Endothelial cell of umbilical vein (primary cell): Measurements from ENCODE around the gene IL3RA. TPM values are rescaled to one million over a fixed set of nuclear protein-coding genes. Genes with fewer than 3 reads are reported as not detected.

ENCODE experiments used
- BruUV-seq: library from RNA; stranded (reverse); fragments of 400-500 nt; replicated peaks from 2 replicates; lab custom pipeline; 2021; lab: Mats Ljungman, UMichigan
- CTCF ChIA-PET: fragments of 300-600, 350-600 bp; sonication (Branson Sonifier 250); formaldehyde crosslinking; loops from one replicate; lab custom pipeline; 2021; ENCODE audit warnings: antibody characterized with exemption, inconsistent platforms; lab: Charles Lee
- POLR2A ChIA-PET: fragments of 300-600, 350-600 bp; sonication (Branson Sonifier 250); formaldehyde crosslinking; loops from one replicate; lab custom pipeline; 2021; ENCODE audit warnings: antibody characterized with exemption, inconsistent platforms; lab: Charles Lee
- DNase-seq: peaks from one replicate; pipeline ENCODE4 v3.0.0-alpha.2; 2011; ENCODE audit warnings: low read depth, low spot score
- FAIRE-seq: peaks from 2 replicates; lab custom pipeline; 2011; peaks lifted over from hg19 to GRCh38; lab: Jason Lieb, UNC
- H2AFZ ChIP-seq: 2 replicates; pipeline ENCODE4 v1.6.0; 2012; ENCODE audit warnings: low read depth, low read length, control low read depth, inconsistent platforms
- H3K27ac ChIP-seq: 2 replicates; pipeline ENCODE4 v1.5.1; 2011; ENCODE audit warnings: low read depth, mild to moderate bottlenecking, control low read depth, low read length, moderate library complexity; ENCODE audit not compliant: insufficient read depth
- H3K27me3 ChIP-seq, 2 experiments: 2 replicates each; pipeline versions ENCODE4 v1.6.0 to v1.6.1; 2011; ENCODE audit warnings: low read length in 2 of 2, mixed read lengths in 1 of 2; ENCODE audit not compliant: control insufficient read depth in 2 of 2, insufficient read depth in 2 of 2
- H3K36me3 ChIP-seq, 2 experiments: 2 replicates in 1 of 2; 3 replicates in 1 of 2; pipeline ENCODE4 v1.5.1; 2011; ENCODE audit warnings: low read length in 2 of 2, mild to moderate bottlenecking in 1 of 2, moderate library complexity in 1 of 2; ENCODE audit not compliant: control insufficient read depth in 2 of 2, insufficient read depth in 2 of 2; ENCODE audit errors: extremely low read depth in 1 of 2
- H3K4me1 ChIP-seq: 3 replicates; pipeline ENCODE4 v1.5.1; 2011; ENCODE audit warnings: mild to moderate bottlenecking, low read length; ENCODE audit not compliant: control insufficient read depth, insufficient read depth; ENCODE audit errors: extremely low read depth
- H3K4me2 ChIP-seq: 2 replicates; pipeline ENCODE4 v1.6.1; 2011; ENCODE audit warnings: low read length, control low read depth, mixed read lengths; ENCODE audit not compliant: insufficient read depth
- H3K4me3 ChIP-seq, 3 experiments: fragments of 200-600 bp in 1 of 3; sonication (generic), shearing (Covaris generic) in 1 of 3; replicated peaks in 1 of 3; 2 replicates each; pipeline ENCODE4 v1.5.1; 2011 to 2016; ENCODE audit warnings: control low read depth in 3 of 3, low read length in 3 of 3, mild to moderate bottlenecking in 2 of 3, inconsistent platforms in 1 of 3, low read depth in 1 of 3, moderate library complexity in 1 of 3; ENCODE audit not compliant: insufficient read depth in 1 of 3
- H3K79me2 ChIP-seq: 2 replicates; pipeline ENCODE4 v1.6.0; 2012; ENCODE audit warnings: low read length, inconsistent platforms; ENCODE audit not compliant: control insufficient read depth, insufficient read depth
- H3K9ac ChIP-seq: replicated peaks from 2 replicates; pipeline ENCODE3; 2011; ENCODE audit warnings: low read length, control low read depth; ENCODE audit not compliant: insufficient read depth; ENCODE audit errors: extremely low read depth
- H3K9me1 ChIP-seq: replicated peaks from 3 replicates; pipeline ENCODE4 v1.6.0; 2011; ENCODE audit warnings: mild to moderate bottlenecking, low read length; ENCODE audit not compliant: control insufficient read depth, insufficient read depth; ENCODE audit errors: extremely low read depth
- H3K9me3 ChIP-seq: replicated peaks from 2 replicates; pipeline ENCODE4 v1.5.1; 2012; ENCODE audit warnings: low read length, inconsistent platforms; ENCODE audit not compliant: control insufficient read depth, insufficient read depth
- H4K20me1 ChIP-seq: replicated peaks from 2 replicates; pipeline ENCODE3; 2011; ENCODE audit warnings: mild to moderate bottlenecking, low read length; ENCODE audit not compliant: control insufficient read depth, insufficient read depth; ENCODE audit errors: extremely low read depth
- CTCF ChIP-seq, 2 donors: IDR thresholded peaks; 1 replicate in 1 of 2; 2 replicates in 1 of 2; pipeline ENCODE4 v1.5.1; 2011; ENCODE audit warnings: low read length in 2 of 2, mild to moderate bottlenecking in 2 of 2, moderate library complexity in 2 of 2, control low read depth in 1 of 2, inconsistent platforms in 1 of 2, low read depth in 1 of 2; ENCODE audit not compliant: insufficient read depth in 1 of 2; ENCODE audit errors: extremely low read depth in 1 of 2
- FOS ChIP-seq: IDR thresholded peaks from 2 replicates; pipeline ENCODE4 v1.6.1; 2011; ENCODE audit warnings: mild to moderate bottlenecking, low read length, moderate library complexity, borderline replicate concordance; ENCODE audit not compliant: insufficient read depth
- GATA2 ChIP-seq: IDR thresholded peaks from 2 replicates; pipeline ENCODE4 v1.7.0; 2011; ENCODE audit warnings: low read depth, mild to moderate bottlenecking, moderate library complexity, mixed read lengths, low read length; ENCODE audit not compliant: insufficient read length, insufficient read depth
- MAX ChIP-seq: IDR thresholded peaks from 2 replicates; pipeline ENCODE4 v1.6.1; 2011; ENCODE audit not compliant: insufficient read depth, insufficient read length
- MYC ChIP-seq: IDR thresholded peaks from one replicate; pipeline ENCODE4 v1.6.1; 2011; ENCODE audit warnings: mild to moderate bottlenecking, low read depth, low read length
- POLR2A ChIP-seq: IDR thresholded peaks from 2 replicates; pipeline ENCODE4 v1.6.1; 2012; ENCODE audit warnings: low read depth, mild to moderate bottlenecking, control low read depth, low read length
- POLR2AphosphoS5 ChIP-seq: IDR thresholded peaks from 2 replicates; pipeline ENCODE4 v1.6.1; 2012; ENCODE audit warnings: low read depth, mild to moderate bottlenecking, control low read depth, low read length, moderate library complexity; ENCODE audit not compliant: insufficient read depth
- dilution Hi-C: fragments of 300-500 bp; cut with MboI; formaldehyde crosslinking; loops from one replicate; pipeline ENCODE4 v1.15.0; 2019; ENCODE audit warnings: low sequenced_read_pairs; ENCODE audit not compliant: extremely low pct_ligation_motif_present
- intact Hi-C: fragments of 100-400 bp; cut with micrococcal nuclease; formaldehyde crosslinking; loops from one replicate; pipeline ENCODE4 v1.10.0; 2022
- polyA plus RNA-seq, 4 experiments: library from polyadenylated mRNA; depleted of rRNA in 3 of 4; stranded (reverse) in 3 of 4; unstranded in 1 of 4; fragments of >200 nt; gene quantifications; 2 replicates each; pipeline versions ENCODE4 v1.2.1 to v1.2.3, GENCODE V29; 2011 to 2012; ENCODE audit warnings: missing spikeins in 1 of 4
- total RNA-seq: library from RNA; stranded (reverse); gene quantifications from 2 replicates; pipeline ENCODE4 v1.2.3, GENCODE V29; 2021

IL3RA gene
- total and polyA plus RNA-seq, 2 donors (not counting 3 experiments of a cell fraction or from before 2014, with no cell fraction given), result 28.9 to 35.1 TPM

- DNase-seq (no peak), FAIRE-seq (no peak)
- BruUV-seq, result no TSS peak
- Histone ChIP-seq H2AFZ (no peak overlapping the region), H3K79me2 (no peaks in the 10 kb centered on the region), H3K9me1 (no peaks in the 10 kb centered on the region), H3K4me2 (no peak overlapping the region), H3K9ac (no peak overlapping the region), H3K36me3 (no peaks in the 10 kb centered on the region), H3K27me3 (no peaks in the 10 kb centered on the region), H3K9me3 (no peaks in the 10 kb centered on the region), H3K4me3 (no peak overlapping the region), H4K20me1 (no peaks in the 10 kb centered on the region), H3K27ac (no peak overlapping the region), H3K4me1 (no peaks in the 10 kb centered on the region)
- dilution Hi-C loops, result no loop called here
- TF ChIP-seq MAX, result no peak
- no peak for TF ChIP-seq GATA2
- TF ChIP-seq FOS, result no peak
- TF ChIP-seq POLR2A, result no peak
- no peak for TF ChIP-seq MYC
- TF ChIP-seq POLR2AphosphoS5, result no peak
- TF ChIP-seq CTCF (IDR thresholded peaks at IDR 0.05; ENCODE audit: extremely low read depth in 1 of 2, insufficient read depth in 1 of 2, low read depth in 1 of 2, low read length in 2 of 2), result no peak
- intact Hi-C loops, result no loop called here
- POLR2A ChIA-PET, result no interaction called here
- CTCF ChIA-PET, result no interaction called here
Measured at GRCh38 chrX:1351981-1352714, 15.6 kb downstream of the IL3RA start.
